Gastrocnemius medialis (tissue), 4 donors: ENCODE results near the gene SPACDR. TPM values are rescaled to one million over a fixed set of nuclear protein-coding genes. Genes with fewer than 3 reads are reported as not detected.

Experiments
- ATAC-seq, 2 donors: fragments of 150-250 bp; one replicate each; pipeline ENCODE4 v1.9.1; 2016
- DNase-seq, 2 donors: peaks; one replicate each; pipeline ENCODE4 v3.0.0-alpha.2; 2019
- H3K27ac ChIP-seq, 4 donors: fragments of 200-600 bp; sonication (generic); 1 replicate in 1 of 4; 2 replicates in 3 of 4; pipeline ENCODE4 v1.5.1; 2016 to 2018; ENCODE audit warnings: mild to moderate bottlenecking in 2 of 4, moderate library complexity in 1 of 4
- H3K27me3 ChIP-seq, 3 donors: fragments of 200-600 bp; sonication (generic) in 2 of 3; 1 replicate in 1 of 3; 2 replicates in 2 of 3; pipeline versions ENCODE4 v1.5.1 to v1.6.0; 2016 to 2019; ENCODE audit warnings: mild to moderate bottlenecking in 1 of 3, moderate library complexity in 1 of 3
- H3K36me3 ChIP-seq, 2 donors: fragments of 200-600 bp; sonication (generic) in 1 of 2; one replicate each; pipeline ENCODE4 v1.5.1; 2017 to 2018
- H3K4me1 ChIP-seq, 2 donors: fragments of 200-600 bp; sonication (generic) in 1 of 2; one replicate each; pipeline ENCODE4 v1.5.1; 2016 to 2017; ENCODE audit warnings: mild to moderate bottlenecking in 2 of 2
- H3K4me3 ChIP-seq, 4 donors: fragments of 200-600 bp; sonication (generic) in 3 of 4; 1 replicate in 1 of 4; 2 replicates in 3 of 4; pipeline ENCODE4 v1.5.1; 2016 to 2019; ENCODE audit warnings: mild to moderate bottlenecking in 2 of 4
- H3K9me3 ChIP-seq, 3 donors: fragments of 200-600 bp; sonication (generic) in 2 of 3; 1 replicate in 1 of 3; 2 replicates in 2 of 3; pipeline ENCODE4 v1.5.1; 2016 to 2019
- POLR2A ChIP-seq, 2 donors: fragments of 450-650 bp; IDR thresholded peaks; one replicate each; pipeline ENCODE4 v1.6.1; 2017; ENCODE audit warnings: antibody characterized with exemption in 2 of 2, mild to moderate bottlenecking in 2 of 2, moderate library complexity in 2 of 2
- in situ Hi-C, 4 donors: fragments of 200-750 bp; cut with MboI; loops; one replicate each; pipeline versions ENCODE4 v1.15.0 to v1.8.0; 2017; ENCODE audit warnings: low sequenced_read_pairs in 4 of 4
- intact Hi-C: fragments of 100-400 bp; cut with DNase I; formaldehyde crosslinking; loops from one replicate; pipeline ENCODE4 v1.15.1; 2023; ENCODE audit warnings: low total_unique reads
- total RNA-seq, 4 donors: library from RNA; depleted of rRNA; stranded (reverse); fragments of >200 nt; gene quantifications; one replicate each; pipeline versions ENCODE4 v1.1.0 to v1.2.3, GENCODE V29; 2016
- TF ChIP-seq, protein P1 (sequence below), 5 experiments: fragments of 450-650 bp in 3 of 5; fragments of 200-600 bp in 2 of 5; sonication (generic) in 2 of 5; IDR thresholded peaks in 4 of 5; conservative IDR thresholded peaks in 1 of 5; 1 replicate in 4 of 5; 2 replicates in 1 of 5; pipeline ENCODE4 v1.5.1; 2016 to 2019; ENCODE audit warnings: antibody characterized with exemption in 5 of 5, mild to moderate bottlenecking in 3 of 5, moderate library complexity in 3 of 5

SPACDR gene
- total RNA-seq, 4 donors from 2014 or later, result 0.29 TPM; not detected in 3

DNA sequence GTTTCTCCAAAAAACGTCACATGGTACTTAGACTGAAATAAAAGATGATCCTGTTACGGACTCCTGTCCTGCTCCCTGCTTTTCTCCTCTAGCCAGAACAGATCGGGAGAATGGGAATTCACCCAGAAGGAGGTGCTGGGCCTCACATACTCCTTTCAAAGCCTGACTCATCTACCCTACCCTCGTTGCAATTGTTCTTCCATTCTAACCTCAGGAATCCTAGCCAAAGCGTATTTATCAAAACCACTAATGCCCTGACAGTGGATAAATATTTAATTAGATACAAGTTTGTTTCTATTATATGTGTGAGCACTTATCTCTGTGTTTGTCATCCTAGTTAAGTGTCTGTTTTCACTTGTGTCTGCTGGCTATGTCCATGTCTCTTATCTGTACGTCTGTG, 57.3 kb downstream of the SPACDR start:
- in situ Hi-C loops, result no loop called here
- Histone ChIP-seq H3K36me3 (no peaks in the 10 kb centered on the region), H3K27ac (no peak overlapping the region), H3K4me1 (no peaks in the 10 kb centered on the region), H3K9me3 (no peaks in the 10 kb centered on the region), H3K27me3 (no peaks in the 10 kb centered on the region), H3K4me3 (no peak overlapping the region)
- no peak for ATAC-seq
- no peak for DNase-seq
- TF ChIP-seq, protein P1, sequence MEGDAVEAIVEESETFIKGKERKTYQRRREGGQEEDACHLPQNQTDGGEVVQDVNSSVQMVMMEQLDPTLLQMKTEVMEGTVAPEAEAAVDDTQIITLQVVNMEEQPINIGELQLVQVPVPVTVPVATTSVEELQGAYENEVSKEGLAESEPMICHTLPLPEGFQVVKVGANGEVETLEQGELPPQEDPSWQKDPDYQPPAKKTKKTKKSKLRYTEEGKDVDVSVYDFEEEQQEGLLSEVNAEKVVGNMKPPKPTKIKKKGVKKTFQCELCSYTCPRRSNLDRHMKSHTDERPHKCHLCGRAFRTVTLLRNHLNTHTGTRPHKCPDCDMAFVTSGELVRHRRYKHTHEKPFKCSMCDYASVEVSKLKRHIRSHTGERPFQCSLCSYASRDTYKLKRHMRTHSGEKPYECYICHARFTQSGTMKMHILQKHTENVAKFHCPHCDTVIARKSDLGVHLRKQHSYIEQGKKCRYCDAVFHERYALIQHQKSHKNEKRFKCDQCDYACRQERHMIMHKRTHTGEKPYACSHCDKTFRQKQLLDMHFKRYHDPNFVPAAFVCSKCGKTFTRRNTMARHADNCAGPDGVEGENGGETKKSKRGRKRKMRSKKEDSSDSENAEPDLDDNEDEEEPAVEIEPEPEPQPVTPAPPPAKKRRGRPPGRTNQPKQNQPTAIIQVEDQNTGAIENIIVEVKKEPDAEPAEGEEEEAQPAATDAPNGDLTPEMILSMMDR (IDR thresholded peaks at IDR 0.05 in 4 of 5, conservative IDR thresholded peaks at IDR 0.05 in 1 of 5), result no peak
- no peak for TF ChIP-seq POLR2A (IDR thresholded peaks at IDR 0.05)
- intact Hi-C loops, result no loop called here

Other genes starting within 250 kb of the SPACDR start
- not detected for gene PVRIG, start 244.3 kb downstream of the SPACDR start, total RNA-seq
- not detected for gene SPDYE3, start 156.6 kb downstream of the SPACDR start, total RNA-seq
- 10 to 100 TPM; 11.8 to 32.4 (median 20.8) TPM for gene PILRB, start 106.1 kb downstream of the SPACDR start, total RNA-seq
- gene PILRA, start 90.8 kb downstream of the SPACDR start, total RNA-seq, result 1 to 10 TPM in 3 of 4 donors, under 1 TPM in 1; 0.62 to 5.4 (median 2.0) TPM
- 1 to 10 TPM; 1.6 to 8.5 (median 2.7) TPM for gene ZCWPW1, start 35.6 kb downstream of the SPACDR start, total RNA-seq
- 10 to 100 TPM; 23.5 to 39.9 (median 28.6) TPM for gene MEPCE, start 34.4 kb downstream of the SPACDR start, total RNA-seq
- gene PPP1R35, start 27.8 kb downstream of the SPACDR start, total RNA-seq, result 10 to 100 TPM in 3 of 4 donors, 1 to 10 TPM in 1; 5.1 to 16.0 (median 13.0) TPM
- 10 to 100 TPM; 14.3 to 25.5 (median 21.2) TPM for gene TSC22D4, start 15.0 kb upstream of the SPACDR start, total RNA-seq
- gene NYAP1, start 19.7 kb upstream of the SPACDR start, total RNA-seq, result under 1 TPM in 1 of 4 donors, not detected in 3; 0.29 TPM
- gene AGFG2, start 74.9 kb upstream of the SPACDR start, total RNA-seq, result 10 to 100 TPM; 10.7 to 16.4 (median 13.5) TPM
- gene SAP25, start 109.6 kb upstream of the SPACDR start, total RNA-seq, result under 1 TPM in 1 of 4 donors, not detected in 3; 0.49 TPM
- gene LRCH4, start 121.9 kb upstream of the SPACDR start, total RNA-seq, result 100 to 1,000 TPM in 1 of 4 donors, 10 to 100 TPM in 3; 71.1 to 105 (median 89.0) TPM
- gene FBXO24, start 122.1 kb upstream of the SPACDR start, total RNA-seq, result not detected
- gene PCOLCE, start 138.1 kb upstream of the SPACDR start, total RNA-seq, result 10 to 100 TPM in 1 of 4 donors, 1 to 10 TPM in 3; 1.6 to 17.3 (median 5.7) TPM
- gene MOSPD3, start 148.3 kb upstream of the SPACDR start, total RNA-seq, result 1 to 10 TPM; 3.5 to 9.1 (median 4.6) TPM
- gene TFR2, start 177.3 kb upstream of the SPACDR start, total RNA-seq, result 1 to 10 TPM in 2 of 4 donors, not detected in 2; 1.0 to 1.3 TPM
- not detected for gene ACTL6B, start 192.2 kb upstream of the SPACDR start, total RNA-seq
- 100 to 1,000 TPM; 108 to 163 (median 129) TPM for gene GNB2, start 209.5 kb upstream of the SPACDR start, total RNA-seq
- 10 to 100 TPM; 16.4 to 21.1 (median 16.6) TPM for gene GIGYF1, start 230.0 kb upstream of the SPACDR start, total RNA-seq
- gene POP7, start 241.9 kb upstream of the SPACDR start, total RNA-seq, result 10 to 100 TPM; 39.8 to 76.3 (median 63.0) TPM